HEK293T (cell line): ENCODE measurements around the gene SMIM5.

Experiments used
- CTCF ChIA-PET: fragments of 350-600 bp; formaldehyde crosslinking; extraction: SDS; loops from one replicate; lab custom pipeline; 2021; ENCODE audit warnings: antibody characterized with exemption, inconsistent platforms; lab: Yijun Ruan, JAX
- POLR2A ChIA-PET: fragments of 350-600 bp; formaldehyde crosslinking; extraction: SDS; loops from one replicate; lab custom pipeline; 2020; ENCODE audit warnings: antibody characterized with exemption, inconsistent platforms; lab: Yijun Ruan, JAX
- DNase-seq: peaks from one replicate; pipeline ENCODE4 v3.0.0; 2012; ENCODE audit warnings: mixed read lengths; ENCODE audit errors: extremely low spot score
- ARNT ChIP-seq: fragments of 450-650 bp; IDR thresholded peaks from 2 replicates; pipeline ENCODE4 v1.6.1; 2017; ENCODE audit warnings: mild to moderate bottlenecking
- BHLHE40 ChIP-seq: fragments of 450-650 bp; IDR thresholded peaks from 2 replicates; pipeline ENCODE4 v1.6.1; 2016; ENCODE audit warnings: mild to moderate bottlenecking, moderate library complexity, borderline replicate concordance
- CTBP1 ChIP-seq: fragments of 450-650 bp; IDR thresholded peaks from 2 replicates; pipeline ENCODE4 v1.6.1; 2016; ENCODE audit warnings: borderline replicate concordance
- ELF4 ChIP-seq: fragments of 450-650 bp; IDR thresholded peaks from 2 replicates; pipeline ENCODE4 v1.6.1; 2017; ENCODE audit warnings: antibody characterized with exemption
- FOXA1 ChIP-seq: fragments of 450-650 bp; IDR thresholded peaks from 2 replicates; pipeline ENCODE4 v1.6.1; 2016; ENCODE audit warnings: mild to moderate bottlenecking
- FOXK2 ChIP-seq: fragments of 450-650 bp; IDR thresholded peaks from 2 replicates; pipeline ENCODE4 v1.6.1; 2016; ENCODE audit warnings: mild to moderate bottlenecking
- FOXM1 ChIP-seq: fragments of 450-650 bp; IDR thresholded peaks from 2 replicates; pipeline ENCODE4 v1.6.1; 2017; ENCODE audit warnings: mild to moderate bottlenecking, borderline replicate concordance
- HDGF ChIP-seq: fragments of 450-650 bp; IDR thresholded peaks from 2 replicates; pipeline ENCODE4 v1.6.1; 2017; ENCODE audit warnings: antibody characterized with exemption, borderline replicate concordance
- L3MBTL2 ChIP-seq: fragments of 450-650 bp; conservative IDR thresholded peaks from 2 replicates; pipeline ENCODE4 v1.6.1; 2016; ENCODE audit warnings: mild to moderate bottlenecking
- LEF1 ChIP-seq: fragments of 450-650 bp; IDR thresholded peaks from 2 replicates; pipeline ENCODE4 v1.6.1; 2017; ENCODE audit warnings: mild to moderate bottlenecking, borderline replicate concordance
- NFRKB ChIP-seq: fragments of 450-650 bp; IDR thresholded peaks from 2 replicates; pipeline ENCODE4 v1.6.1; 2016; ENCODE audit warnings: mild to moderate bottlenecking, moderate library complexity
- SP1 ChIP-seq: fragments of 450-650 bp; IDR thresholded peaks from 2 replicates; pipeline ENCODE4 v1.6.1; 2017
- SUZ12 ChIP-seq: fragments of 450-650 bp; IDR thresholded peaks from 2 replicates; pipeline ENCODE4 v1.6.1; 2016; ENCODE audit warnings: mild to moderate bottlenecking
- TARDBP ChIP-seq: fragments of 450-650 bp; IDR thresholded peaks from 2 replicates; pipeline ENCODE4 v1.6.1; 2016
- ZNF384 ChIP-seq: fragments of 450-650 bp; IDR thresholded peaks from 2 replicates; pipeline ENCODE4 v1.6.1; 2016
- TF ChIP-seq, protein P1 (sequence below): fragments of 450-650 bp; IDR thresholded peaks from 2 replicates; pipeline ENCODE4 v1.6.1; 2016

Gene SMIM5

DNA sequence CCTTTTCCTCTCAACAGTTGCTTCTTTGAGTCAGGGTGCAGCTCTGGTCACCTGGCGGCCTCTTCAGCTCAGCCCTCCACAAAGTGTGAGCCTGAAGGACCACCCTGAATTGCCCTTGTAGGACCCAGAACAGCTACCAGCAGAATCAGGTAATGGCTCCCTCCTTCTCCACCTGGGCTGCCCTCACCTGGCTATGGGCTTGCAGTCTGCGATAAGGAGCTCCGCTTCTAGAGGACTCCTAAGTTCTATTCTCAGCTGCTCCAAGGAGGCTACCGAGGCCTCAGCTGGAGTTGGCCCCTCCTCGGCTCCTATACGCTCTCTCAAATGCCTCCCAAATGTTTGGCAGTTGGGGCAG lies 13.4 kb downstream of the SMIM5 start:
- TF ChIP-seq ELF4 = no peak
- no peak for TF ChIP-seq FOXA1
- TF ChIP-seq ARNT = no peak
- no peak for TF ChIP-seq SP1
- no peak for TF ChIP-seq FOXK2
- ChIA-PET POLR2A (no interaction called here), CTCF (interaction anchor here (1.5 to 10.4 kb wide), 2 partner anchors 13 to 45 kb away, joined by 3 to 69 read pairs; partner anchors contain the start of gene SMIM5)
- DNase-seq = no peak

DNA sequence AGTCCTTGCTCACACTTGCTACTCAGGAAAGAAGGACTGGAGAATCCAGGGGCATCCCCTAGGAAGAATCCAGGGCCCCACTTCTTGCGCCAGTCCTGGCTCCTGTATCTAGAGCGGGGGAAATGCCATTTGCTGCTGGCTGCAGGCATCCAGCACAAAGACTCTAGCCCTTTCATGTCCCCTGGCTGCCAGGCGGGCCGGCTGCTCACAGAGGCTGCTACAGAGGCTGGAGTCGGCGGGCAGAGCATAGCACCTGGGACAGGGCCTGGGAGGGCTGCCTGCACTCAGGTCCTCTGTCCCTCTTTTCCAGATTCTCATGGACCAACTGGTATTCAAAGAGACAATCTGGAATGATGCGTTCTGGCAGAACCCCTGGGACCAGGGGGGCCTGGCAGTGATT lies 13.8 kb downstream of the SMIM5 start:
- CTCF ChIA-PET = interaction anchor here (1.5 to 10.4 kb wide), 2 partner anchors 13 to 45 kb away, joined by 3 to 69 read pairs; partner anchors contain the start of gene SMIM5
- TF ChIP-seq FOXM1 (no peak), TARDBP (no peak), BHLHE40 (no peak), SUZ12 (no peak), ZNF384 (no peak), L3MBTL2 (no peak), NFRKB (no peak), CTBP1 (no peak), HDGF (no peak), FOXK2 (no peak), SP1 (no peak), ELF4 (no peak), ARNT (no peak), FOXA1 (no peak), LEF1 (no peak)
- TF ChIP-seq, protein P1, sequence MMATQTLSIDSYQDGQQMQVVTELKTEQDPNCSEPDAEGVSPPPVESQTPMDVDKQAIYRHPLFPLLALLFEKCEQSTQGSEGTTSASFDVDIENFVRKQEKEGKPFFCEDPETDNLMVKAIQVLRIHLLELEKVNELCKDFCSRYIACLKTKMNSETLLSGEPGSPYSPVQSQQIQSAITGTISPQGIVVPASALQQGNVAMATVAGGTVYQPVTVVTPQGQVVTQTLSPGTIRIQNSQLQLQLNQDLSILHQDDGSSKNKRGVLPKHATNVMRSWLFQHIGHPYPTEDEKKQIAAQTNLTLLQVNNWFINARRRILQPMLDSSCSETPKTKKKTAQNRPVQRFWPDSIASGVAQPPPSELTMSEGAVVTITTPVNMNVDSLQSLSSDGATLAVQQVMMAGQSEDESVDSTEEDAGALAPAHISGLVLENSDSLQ = no peak
- POLR2A ChIA-PET = no interaction called here
- no peak for DNase-seq

- no peak for DNase-seq
- POLR2A ChIA-PET = no interaction called here
- no peak for TF ChIP-seq ARNT
- no peak for TF ChIP-seq TARDBP
- no peak for TF ChIP-seq HDGF
- TF ChIP-seq L3MBTL2 = no peak
- no peak for TF ChIP-seq SUZ12
- no peak for TF ChIP-seq NFRKB
- TF ChIP-seq BHLHE40 = no peak
- no peak for TF ChIP-seq ELF4
- TF ChIP-seq FOXM1 = no peak
- CTCF ChIA-PET = interaction anchor here (10.4 kb wide), 1 partner anchor 14 kb away, joined by 69 read pairs; the partner anchor contains the start of gene SMIM5
Observed at GRCh38 chr17:75647921-75648320, 14.7 kb downstream of the SMIM5 start.

GRCh38 chr17:75649687-75650086 lies 16.5 kb downstream of the SMIM5 start:
- CTCF ChIA-PET = interaction anchor here (10.4 kb wide), 1 partner anchor 16 kb away, joined by 69 read pairs; the partner anchor contains the start of gene SMIM5
- POLR2A ChIA-PET = interaction anchor here (1.1 to 3.7 kb wide), 3 partner anchors 17 to 130 kb away, joined by 4 to 12 read pairs (median 4); partner anchors contain the start of genes RECQL5 and SAP30BP
- TF ChIP-seq LEF1 = no peak
- TF ChIP-seq SP1 = no peak
- no peak for TF ChIP-seq SUZ12
- TF ChIP-seq HDGF = no peak
- no peak for TF ChIP-seq L3MBTL2
- no peak for TF ChIP-seq FOXM1
- no peak for DNase-seq

- no peak for TF ChIP-seq ZNF384
- no peak for TF ChIP-seq FOXK2
- no peak for TF ChIP-seq FOXA1
- no peak for TF ChIP-seq BHLHE40
- TF ChIP-seq FOXM1 = no peak
- no peak for TF ChIP-seq NFRKB
- no peak for TF ChIP-seq HDGF
- no peak for TF ChIP-seq SUZ12
- no peak for TF ChIP-seq LEF1
- no peak for TF ChIP-seq CTBP1
- no peak for TF ChIP-seq TARDBP
- TF ChIP-seq L3MBTL2 = no peak
- no peak for TF ChIP-seq SP1
- no peak for TF ChIP-seq ARNT
- TF ChIP-seq ELF4 = no peak
- TF ChIP-seq, protein P1 = no peak
- DNase-seq = no peak
- ChIA-PET POLR2A (interaction anchor here (3.7 kb wide), 1 partner anchor 16 kb away, joined by 12 read pairs; the partner anchor contains the start of genes RECQL5 and SAP30BP), CTCF (interaction anchor here (4.0 to 10.4 kb wide), 2 partner anchors 17 kb away, joined by 33 to 69 read pairs; partner anchors contain the start of gene SMIM5)
Observed at GRCh38 chr17:75650874-75651273, 17.6 kb downstream of the SMIM5 start.

GRCh38 chr17:75652341-75652740 lies 19.1 kb downstream of the SMIM5 start:
- no peak for DNase-seq
- POLR2A ChIA-PET = interaction anchor here (2.1 to 3.7 kb wide), 2 partner anchors 14 to 19 kb away, joined by 5 to 12 read pairs; partner anchors contain the start of genes RECQL5, SAP30BP and SMIM5
- TF ChIP-seq BHLHE40 (no peak), FOXM1 (no peak), ARNT (no peak), SUZ12 (no peak), FOXK2 (no peak), L3MBTL2 (no peak), LEF1 (no peak), FOXA1 (no peak), CTBP1 (no peak), ELF4 (no peak), ZNF384 (no peak), NFRKB (no peak)
- TF ChIP-seq, protein P1 = no peak
- CTCF ChIA-PET = interaction anchor here (0.6 to 4.0 kb wide), 7 partner anchors 10 to 98 kb away, joined by 4 to 33 read pairs (median 5); partner anchors contain the start of genes RECQL5 and SMIM5
